Left renal cortex interstitium (tissue), 4 donors: ENCODE measurements around the gene FYN. TPM values are rescaled to one million over a fixed set of nuclear protein-coding genes. Genes with fewer than 3 reads are reported as not detected.

Experiments used
- DNase-seq, 4 donors: peaks; one replicate each; pipeline ENCODE4 v3.0.0-alpha.2; 2013; ENCODE audit warnings: low read depth in 4 of 4, low spot score in 2 of 4, missing footprints in 1 of 4
- polyA plus RNA-seq, 4 donors: library from polyadenylated mRNA; unstranded; fragments of 120-200 nt; gene quantifications; one replicate each; pipeline ENCODE4 v1.2.1, GENCODE V29; 2013; ENCODE audit not compliant: insufficient read length in 4 of 4

Gene FYN
- polyA plus RNA-seq, 4 donors = 150 to 173 (median 158) TPM

DNA sequence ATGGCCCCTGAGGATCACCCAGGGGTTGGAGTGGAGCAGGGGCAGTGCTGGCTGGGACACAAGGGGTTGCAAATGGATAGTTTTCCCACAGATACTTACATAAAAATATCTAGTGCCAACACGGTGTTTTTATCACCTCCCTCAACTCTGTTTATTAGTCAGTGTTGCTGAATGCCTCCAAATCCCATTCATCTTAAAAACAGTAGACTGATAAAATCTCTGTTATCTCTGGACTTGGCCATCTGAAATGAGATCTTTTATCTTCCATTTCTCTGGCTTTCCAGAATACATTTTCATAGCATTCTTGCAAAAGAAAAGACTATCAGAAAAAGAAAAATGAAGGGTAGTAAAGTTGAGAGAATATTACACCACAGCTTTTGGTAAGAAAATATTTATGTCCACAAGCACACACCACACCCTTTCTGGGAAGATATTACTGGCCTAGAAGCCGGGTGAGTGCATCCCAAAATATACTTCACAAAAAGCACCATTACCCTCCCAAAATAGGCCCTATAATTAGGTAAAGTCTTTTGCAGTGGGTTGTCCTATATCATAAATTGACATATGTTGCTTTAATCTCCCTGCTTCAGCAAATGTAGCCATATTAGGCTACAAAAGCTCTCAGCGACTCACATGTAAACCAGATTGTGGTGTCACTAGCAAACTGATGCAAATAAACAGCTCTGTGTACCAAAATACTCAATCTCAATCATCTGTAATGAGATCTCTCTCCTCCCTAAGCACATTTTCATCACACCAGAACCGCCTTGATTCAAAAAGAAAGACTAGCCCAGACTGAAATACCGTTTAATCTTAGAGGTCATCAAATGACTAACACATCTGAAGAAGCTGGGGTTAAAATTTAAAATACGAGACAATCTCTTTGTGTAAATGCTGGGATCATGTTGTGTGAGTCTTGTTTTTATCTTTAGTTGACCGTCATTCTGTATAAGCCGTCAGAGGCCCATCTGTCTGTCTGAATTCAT, 96.7 kb downstream of the FYN start:
- DNase-seq = no peak

DNA sequence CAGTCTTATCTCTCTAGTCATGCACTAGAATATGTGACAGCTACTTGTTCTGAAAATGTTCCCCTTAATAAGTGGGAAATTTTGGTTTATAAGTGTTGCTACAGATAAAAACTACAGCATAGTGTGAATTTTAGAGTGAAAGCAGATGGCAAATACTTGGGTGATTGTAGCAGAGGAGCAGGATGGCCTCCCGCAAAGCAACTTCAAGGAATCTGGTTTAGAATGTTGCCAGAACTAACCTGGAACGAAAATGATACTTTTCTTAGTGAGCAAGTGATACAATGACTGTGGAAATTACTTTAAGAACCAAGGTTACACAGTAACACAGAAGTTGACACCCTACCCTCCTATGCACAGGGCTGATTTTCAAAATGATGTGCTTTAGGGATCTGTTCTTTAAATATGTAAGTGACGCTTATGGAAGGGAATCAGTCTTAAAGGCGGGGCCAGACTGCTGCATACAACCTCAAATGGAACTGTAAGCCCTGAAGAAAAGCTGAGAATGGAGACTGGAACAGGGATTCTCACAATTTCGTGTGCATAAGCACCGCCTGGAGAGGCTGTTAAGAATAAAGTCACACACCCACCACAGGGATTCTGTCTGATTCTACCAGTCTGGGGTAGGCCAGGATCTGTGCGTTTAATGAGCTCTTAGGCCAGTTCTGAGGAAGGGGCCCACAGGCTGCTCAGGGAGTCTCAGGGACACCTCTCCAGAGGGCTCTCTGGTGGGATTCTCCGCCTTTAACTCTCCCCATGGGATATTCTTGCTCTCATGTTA, 97.9 kb downstream of the FYN start:
- DNase-seq = no peak

DNA sequence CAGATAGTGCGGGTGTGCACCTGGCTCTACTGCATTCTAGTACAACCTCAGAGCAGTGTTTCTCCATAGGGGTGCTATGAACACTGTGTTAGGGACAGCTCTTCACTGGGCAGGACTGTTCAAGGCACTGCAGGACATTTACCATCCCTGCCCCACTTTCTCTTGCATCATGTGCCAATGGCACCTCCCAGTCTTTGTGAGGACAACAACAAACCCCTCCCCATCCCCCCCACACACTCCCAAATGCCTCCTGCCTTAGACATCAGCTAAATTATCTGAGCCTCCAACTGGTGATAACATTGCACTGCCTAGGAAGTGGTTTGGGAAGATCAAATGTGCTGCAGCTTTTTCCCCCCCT, 98.9 kb downstream of the FYN start:
- DNase-seq = no peak

DNA sequence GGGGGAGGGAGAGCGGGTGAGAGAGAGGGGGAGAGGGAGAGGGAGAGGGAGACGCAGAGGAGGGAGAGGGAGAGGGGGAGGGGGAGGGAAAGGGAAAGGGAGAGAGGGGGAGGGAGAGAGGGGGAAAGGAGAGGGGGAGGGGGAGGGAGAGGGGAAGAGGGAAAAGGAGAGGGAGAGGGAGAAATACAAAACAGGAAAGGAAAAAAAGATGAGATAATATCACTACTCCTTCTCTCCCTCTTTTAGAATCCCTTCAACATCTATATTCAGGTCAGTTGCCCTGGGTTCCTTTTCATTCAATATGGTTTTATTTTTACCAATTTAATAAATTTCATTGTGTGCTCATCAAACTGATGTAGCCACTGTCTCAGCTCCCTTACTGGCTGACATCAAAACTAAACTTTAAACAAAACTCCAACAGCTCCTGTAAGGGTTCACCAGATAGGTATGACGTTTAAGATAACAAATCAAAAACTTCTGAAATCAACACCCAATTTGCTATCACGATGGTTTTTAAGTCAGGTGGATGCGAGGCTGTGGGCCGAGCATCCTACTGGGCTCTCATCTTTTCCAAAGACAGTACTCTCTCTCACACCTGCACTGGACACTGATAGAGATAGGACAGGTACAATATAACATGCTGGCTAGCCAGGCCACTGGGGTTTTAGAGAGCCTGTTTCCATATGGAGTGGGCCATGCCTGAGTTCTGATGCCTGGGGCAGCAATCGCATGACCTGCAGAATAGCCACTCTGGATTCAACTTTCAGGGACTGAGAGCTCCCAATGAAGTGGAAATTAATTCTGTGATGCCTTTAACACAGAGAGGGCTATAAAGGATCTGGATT, 99.5 kb downstream of the FYN start:
- DNase-seq = no peak

DNA sequence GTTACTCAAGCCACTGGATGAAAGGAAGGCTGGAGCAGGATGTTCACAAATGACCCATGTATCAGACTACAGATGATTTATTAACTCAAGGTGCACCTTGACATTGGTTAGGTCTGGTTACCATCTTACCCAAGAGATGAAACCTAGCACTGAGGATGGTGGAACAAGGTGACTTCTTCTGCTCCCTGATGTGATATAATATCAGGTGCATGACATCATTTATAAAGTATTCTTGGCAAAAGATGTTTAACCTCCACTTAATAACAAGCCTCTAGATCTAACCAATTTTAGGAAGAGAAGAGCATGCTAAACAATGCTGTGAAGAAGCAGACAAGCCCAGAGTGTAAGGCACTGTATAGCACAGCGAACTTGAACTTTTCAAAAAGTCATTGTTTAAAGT, 100.9 kb downstream of the FYN start:
- no peak for DNase-seq

DNA sequence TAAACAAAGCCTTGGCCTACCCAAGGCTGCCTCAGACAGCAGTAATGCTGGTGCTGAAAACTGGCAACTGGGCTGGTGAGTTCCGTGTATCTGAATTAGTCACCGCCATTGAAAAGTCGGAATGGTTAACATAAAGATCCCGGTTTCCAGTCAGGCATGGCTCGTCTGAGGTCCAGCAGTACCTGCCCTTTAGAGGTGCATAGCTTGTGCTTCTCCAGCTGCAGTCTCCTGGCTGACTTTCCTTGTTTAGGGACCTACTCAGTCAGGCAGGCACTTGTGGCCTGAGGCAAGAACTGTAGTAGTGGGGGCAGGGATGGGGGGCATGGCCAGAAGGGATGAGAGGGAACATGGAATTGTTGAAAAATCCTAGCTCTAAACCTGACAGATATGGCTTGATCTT, 101.6 kb downstream of the FYN start:
- DNase-seq = no peak

DNA sequence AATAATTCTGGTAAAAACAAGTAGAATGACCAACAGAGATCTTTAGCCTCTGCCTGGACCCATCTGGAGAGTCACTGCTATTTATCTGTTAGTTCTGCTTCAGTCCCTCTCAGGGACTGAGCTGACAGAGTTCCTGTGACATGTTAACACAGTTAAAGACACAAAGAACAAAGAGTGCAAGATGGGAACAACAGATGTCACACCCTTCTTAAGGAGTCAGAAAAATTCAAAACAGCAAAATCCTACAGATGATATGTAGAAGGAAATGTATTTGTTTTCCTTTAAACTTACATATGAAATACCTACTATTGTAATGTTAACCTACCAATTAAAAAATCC, 102.2 kb downstream of the FYN start:
- no peak for DNase-seq

DNA sequence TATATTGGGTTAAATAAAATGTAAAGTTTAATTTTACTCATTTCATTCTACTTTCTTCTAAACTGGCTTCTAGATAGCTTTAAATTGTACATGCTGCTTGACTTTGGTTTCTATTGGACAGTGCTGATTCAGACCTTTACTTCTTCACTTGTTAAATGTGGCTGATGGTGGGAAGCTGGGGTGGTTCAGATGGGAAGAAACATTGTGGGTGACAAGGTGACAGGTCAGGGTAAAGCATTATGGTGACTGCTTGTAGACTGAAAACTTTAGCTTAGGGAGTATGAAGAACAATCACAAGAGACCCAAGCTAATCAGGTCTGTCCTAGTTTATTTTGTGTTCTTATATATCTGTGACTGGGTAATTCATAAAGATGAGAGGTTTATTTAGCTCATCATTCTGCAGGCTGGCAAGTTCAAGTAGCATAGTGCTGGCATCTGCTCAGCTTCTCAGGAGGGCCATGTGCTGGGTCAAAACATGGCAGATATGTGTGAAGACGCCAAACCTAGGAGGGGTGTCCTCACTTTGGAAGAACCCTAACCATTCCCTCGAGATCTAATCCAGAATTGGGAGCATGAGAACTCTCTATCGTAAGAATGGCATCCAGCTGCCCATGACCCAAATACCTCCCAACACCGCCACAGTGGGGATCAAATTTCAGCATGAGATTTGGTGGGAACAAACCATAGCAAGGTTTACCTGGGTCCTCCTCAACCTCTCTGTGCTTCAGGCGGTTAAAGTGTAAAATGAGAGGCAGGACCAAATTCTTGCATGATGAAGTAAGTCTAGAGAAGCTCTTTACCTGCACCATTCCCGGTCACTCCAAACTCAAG, 102.8 kb downstream of the FYN start:
- DNase-seq = no peak

DNA sequence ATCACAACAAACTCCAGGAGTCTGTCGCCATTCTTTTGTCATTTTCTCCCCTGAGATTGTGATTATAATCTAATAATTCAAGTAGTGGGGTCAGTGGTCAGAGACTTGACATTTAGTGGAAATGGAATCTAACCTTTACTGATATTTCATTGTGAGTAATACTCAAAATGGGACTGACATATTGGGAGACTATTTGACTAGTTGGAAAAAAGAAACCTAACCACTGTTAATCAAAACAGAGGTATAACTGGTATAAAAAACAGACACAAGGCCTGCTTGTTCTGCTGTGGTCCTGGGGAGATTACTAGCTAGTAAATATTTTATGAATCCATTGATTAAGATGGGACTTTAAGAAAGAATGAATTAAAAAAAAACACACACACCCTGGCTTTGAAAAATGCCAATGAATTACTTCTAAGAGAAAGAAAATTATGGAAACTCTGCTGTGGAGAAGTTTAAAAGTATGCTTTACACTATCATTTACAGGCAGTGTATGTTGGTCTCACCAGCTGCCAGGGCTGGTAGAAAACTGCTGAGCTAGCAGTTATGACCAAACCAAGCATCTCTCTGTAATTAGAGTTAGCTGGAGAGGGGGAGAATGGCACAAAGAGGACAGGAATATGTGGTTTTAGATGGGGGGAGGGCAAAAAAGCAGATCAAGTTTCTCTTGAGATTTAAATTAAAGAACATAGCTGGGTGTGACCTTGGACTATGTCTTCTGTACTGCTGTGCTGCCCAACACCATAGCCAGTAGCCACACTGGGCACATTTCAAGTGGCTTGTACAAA, 103.7 kb downstream of the FYN start:
- no peak for DNase-seq

DNA sequence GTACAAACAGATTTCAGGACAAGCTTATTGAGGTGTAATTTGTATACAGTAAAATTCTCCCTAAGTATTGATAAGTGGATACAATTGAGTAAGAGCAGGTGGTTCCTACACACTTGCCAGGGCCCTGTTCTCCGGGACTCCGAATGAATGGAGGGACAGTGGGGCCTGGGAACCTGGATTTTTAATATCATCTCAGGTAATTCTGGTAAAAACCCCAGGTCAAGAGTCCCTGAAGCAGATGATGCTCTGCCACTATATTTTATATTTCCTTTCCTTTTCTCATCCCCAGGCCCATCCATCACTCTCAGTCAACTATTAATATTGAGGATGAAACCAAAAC, 104.9 kb downstream of the FYN start:
- no peak for DNase-seq

DNA sequence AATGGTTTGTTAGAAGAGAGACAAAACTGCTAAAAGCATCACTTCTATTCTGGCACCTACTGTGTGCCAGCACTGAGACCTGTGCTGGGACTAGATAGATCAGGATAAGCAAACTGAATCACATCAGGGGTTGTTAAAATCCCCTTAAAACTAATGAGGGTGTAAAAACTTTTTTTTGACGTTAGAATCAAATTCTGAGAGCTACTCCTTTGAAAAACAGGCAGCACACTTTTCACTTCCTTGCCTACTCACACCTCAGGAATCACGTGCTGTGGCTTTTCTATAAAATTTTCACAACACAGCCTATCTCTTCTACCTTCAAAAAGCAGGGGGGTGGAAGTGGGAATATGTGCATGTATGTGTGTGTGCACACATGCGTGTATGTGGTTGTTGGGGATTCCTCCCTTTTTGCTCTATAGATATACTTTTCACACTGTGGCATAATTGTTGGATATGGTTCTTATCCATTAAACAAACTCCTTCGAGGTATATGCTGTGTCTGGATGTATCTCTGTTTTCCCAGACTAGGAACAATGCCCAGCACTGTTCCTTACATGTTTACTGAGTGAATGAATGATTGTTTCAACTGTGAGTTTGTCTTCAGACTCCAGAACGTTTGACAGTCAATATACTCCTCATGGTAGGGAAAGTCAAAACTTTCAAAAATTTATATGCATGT, 105.4 kb downstream of the FYN start:
- DNase-seq = no peak

DNA sequence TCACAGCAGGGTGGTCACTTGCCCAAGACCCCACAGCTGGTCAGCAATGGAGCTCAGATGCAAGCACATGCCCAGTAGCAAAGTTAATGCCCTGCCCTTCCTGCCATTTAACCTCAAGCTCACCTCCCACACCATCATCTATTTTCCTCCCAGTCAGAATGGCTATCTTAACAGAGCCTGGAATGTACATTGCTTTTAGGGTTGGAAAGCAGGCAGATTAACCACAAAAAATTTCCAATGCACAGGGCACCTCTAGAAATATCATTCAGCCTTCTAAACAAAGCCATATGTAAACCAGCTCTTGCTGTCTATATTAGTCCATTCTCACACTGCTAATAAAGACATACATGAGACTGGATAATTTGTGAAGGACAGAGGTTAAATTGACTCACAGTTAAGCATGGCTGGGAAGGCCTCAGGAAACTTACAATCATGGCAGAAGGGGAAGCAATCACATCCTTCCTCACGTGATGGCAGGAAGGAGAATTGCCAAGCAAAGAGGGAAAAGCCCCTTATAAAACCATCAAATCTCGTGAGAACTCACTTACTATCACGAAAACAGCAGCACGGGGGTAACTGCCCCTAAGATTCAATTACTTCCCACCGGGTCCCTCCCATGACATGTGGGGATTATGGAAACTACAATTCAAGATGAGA, 106.9 kb downstream of the FYN start:
- DNase-seq = no peak

DNA sequence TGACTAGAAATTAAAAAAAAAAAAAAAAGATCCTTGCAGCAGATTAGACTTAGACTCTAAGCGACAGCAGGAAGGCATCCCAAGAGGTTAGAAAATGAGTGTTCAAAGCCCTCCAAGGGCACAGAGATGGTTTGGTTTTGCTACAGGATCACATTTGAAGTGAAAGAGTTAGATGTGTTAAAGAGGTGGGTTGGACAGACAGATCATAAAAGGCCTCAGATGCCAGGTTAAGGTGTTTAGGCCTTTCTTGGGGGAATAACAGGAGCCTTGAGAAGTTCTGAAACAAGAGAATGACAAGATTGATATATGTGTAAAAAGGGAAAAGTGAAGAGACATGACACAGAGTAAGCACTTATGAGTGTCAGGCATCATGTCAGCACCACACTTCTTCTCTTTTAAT, 107.5 kb downstream of the FYN start:
- DNase-seq = no peak

DNA sequence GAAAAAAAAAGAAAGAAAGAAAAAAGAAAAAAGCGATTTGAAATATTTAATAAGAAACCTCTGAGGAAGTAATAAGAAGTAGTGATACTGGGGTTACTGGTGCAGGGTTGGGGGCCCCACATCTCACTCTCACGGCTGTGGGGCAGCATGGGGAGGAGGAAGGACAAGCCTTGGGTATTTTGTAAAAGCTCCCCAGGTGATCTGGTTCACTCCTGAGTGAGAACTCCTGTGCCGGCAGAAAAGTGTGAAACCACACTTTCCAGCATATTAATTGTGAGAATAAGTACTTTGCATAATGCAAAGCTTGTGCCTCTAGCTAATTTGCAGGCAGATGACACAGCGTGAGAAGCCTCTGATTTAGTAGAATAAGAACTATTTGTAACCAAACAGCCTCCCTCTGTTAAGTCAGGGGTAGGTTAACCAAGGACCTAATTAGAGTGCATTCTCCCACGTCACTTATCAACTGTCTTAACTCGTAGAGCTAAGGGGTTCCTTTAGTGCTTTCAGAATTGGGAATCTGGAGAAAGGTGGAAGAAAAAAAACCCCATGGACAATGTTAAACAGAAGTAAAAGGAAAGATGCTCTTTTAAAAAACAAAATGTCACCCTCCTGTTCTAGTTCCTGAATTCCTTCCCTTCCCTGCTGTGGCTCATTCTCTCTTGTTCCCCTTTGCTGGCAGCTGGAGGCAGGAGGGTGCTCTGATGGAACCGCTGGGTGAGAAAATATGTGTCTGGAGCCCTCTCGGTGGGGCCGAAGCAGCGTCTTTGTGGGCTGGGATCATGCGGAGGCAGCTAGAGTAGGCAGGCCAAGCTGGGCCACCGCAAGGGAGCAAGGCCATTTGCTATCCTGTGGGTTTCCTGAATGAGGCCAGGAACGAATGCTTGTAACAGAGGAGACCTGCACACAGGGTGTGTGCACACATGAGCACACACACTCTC, 108.7 kb downstream of the FYN start:
- no peak for DNase-seq

DNA sequence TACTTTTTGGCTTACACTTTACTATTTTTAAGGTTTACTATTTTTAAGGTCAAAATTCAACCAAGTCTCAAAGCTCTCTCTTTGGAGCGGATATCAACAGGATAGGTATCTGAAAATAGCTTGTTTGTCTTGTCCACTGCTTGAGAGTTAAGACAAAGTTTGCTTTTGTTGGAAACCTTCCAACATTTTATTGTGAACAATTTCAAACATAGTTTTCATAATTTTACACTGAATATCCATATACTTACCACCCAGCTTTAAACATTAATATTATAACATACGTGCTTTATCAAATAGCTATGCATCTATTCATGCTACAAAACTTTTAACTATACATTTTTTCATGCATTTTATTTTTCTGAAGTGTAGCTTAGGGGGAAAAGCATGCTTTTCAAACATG, 109.9 kb downstream of the FYN start:
- DNase-seq = no peak

DNA sequence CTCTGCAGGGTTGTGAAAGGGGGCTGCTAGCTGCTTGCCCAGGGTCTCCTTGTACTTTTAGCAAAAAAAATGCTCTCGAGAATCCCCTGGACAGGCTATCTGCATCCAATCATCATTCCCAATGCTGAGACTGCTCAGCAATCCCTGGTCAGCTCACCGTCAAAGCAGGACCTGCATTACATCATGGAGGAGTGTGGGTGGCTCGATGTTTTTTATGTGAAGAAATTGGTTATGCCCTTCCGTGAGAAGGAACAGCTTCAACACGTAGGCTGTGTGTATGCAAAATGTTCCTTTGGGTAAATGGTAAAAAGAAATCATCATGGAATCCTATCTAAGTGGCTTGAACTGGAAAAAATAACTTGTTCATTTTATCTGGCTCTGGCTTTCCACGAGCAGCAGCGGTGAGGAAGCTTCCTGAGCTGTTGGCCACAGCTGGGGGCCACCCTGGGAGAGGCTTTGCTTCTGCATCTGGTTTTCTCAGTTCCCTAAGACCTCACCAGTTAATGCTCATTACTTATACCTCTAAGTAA, 111.4 kb downstream of the FYN start:
- no peak for DNase-seq

DNA sequence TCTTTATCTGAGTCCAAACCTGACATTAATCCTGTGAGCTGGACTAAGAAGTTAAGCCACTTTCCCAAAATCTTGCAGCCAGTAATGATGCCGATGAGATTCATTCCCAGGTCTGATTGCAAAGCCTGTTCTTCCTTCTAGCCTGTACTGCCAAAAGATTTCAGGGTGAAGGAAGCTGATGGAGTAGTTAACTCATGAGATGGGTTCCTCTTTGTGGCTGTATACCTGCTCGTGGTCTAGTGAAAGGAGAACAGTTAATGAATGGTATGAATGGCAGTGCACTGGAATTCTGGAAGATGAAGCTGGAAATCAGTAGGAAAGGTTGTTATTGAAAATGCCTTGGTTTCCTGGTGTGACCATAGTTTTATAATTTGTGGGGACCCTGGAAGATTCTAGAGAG, 112.0 kb downstream of the FYN start:
- no peak for DNase-seq
